ENCODE measurements around the gene ALAS2. TPM values are rescaled to one million over a fixed set of nuclear protein-coding genes. Genes with fewer than 3 reads are reported as not detected.

Gene ALAS2
- total RNA-seq, 3 donors from 2014 or later, result not detected

GRCh38 chrX:55026143-55026542 is 4.6 kb downstream of the ALAS2 start:
- Mint-ChIP-seq H3K9me3 (no peaks in the 10 kb centered on the region), H3K4me1 (ENCODE audit: low read depth) (no peaks in the 10 kb centered on the region), H3K36me3 (ENCODE audit: insufficient read depth) (peaks cover 3% of the 10 kb centered on the region), H3K27me3 (ENCODE audit: low read depth) (no peaks in the 10 kb centered on the region), H3K4me3 (no peak overlapping the region)
- no peak for ATAC-seq
- DNase-seq, result no peak

- ATAC-seq (no peak), DNase-seq (no peak)
- H3K27me3 Mint-ChIP-seq (ENCODE audit: low read depth), result no peaks in the 10 kb centered on the region
- H3K36me3 Mint-ChIP-seq (ENCODE audit: insufficient read depth), result no peaks in the 10 kb centered on the region
- H3K4me3 Mint-ChIP-seq, result no peak overlapping the region
- H3K4me1 Mint-ChIP-seq (ENCODE audit: low read depth), result no peaks in the 10 kb centered on the region
- no peaks in the 10 kb centered on the region for H3K9me3 Mint-ChIP-seq
These were observed 15.9 kb downstream of the ALAS2 start for GRCh38 chrX:55014897-55015299.

DNA sequence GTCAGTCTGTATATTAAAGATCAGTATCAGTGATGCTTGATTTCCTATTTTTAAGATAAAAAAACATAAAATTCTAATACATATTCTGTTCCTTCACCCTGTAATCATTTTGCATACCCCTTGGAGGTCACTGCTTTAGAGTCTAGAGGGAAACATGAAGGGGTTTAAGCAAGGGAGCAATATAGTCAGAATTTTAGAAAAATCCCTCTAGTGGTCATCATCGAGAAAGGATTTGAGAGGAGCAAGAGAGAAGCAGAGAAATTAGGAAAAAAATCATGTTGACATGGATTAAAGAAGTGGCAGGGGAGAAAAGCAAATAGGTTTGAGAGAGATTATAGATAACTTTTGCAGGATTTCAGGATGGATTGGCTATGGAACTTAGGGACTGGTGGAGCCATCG is 19.5 kb downstream of the ALAS2 start:
- Mint-ChIP-seq H3K27me3 (ENCODE audit: low read depth) (no peaks in the 10 kb centered on the region), H3K4me3 (no peak overlapping the region), H3K9me3 (no peaks in the 10 kb centered on the region), H3K4me1 (ENCODE audit: low read depth) (peaks cover 7% of the 10 kb centered on the region), H3K36me3 (ENCODE audit: insufficient read depth) (peaks cover 5% of the 10 kb centered on the region)
- ATAC-seq (no peak), DNase-seq (no peak)

DNA sequence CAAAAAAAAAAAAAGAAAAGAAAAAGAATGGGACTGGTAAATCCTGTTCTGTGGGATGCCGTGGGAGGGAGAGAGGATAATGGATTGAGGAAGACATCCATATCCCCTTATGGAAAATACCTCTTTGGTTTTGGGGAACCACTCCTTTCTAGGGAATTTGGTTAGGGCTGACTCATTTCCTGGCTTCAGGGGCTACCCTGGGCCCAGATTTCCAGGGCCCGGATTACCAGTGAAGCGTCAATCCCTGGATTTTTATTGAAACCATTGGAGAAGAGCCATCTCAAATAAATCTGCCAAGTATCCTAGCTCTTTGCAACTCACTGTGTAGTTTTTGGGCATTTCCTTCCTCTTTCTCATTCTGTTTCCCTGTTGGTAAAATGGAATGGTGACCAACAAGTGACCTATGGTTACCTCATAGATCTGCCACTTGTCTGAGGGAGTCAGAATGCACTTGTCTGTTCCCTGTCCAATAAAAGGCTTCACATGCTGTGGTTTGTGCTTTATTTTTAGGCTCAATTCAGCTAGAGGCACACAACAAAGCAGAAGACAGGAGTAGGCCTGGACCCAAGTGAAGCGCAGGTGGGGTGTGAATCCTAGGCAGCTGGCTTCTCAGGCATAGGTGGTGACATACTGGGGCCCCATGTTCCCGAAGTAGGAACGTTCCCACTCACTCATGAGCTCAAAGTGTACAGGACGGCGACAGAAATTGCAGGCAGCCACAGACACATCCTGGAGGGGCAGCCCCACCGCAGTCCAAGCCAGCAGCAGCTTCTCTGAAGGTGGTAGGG is 22.0 kb downstream of the ALAS2 start:
- peaks cover 7% of the 10 kb centered on the region for H3K4me1 Mint-ChIP-seq (ENCODE audit: low read depth)
- DNase-seq (no peak), ATAC-seq (peak in 1 of 2 donors; percentile 43)
- H3K4me3 Mint-ChIP-seq, result no peak overlapping the region
- no peaks in the 10 kb centered on the region for H3K9me3 Mint-ChIP-seq
- peaks cover 21% of the 10 kb centered on the region for H3K36me3 Mint-ChIP-seq (ENCODE audit: insufficient read depth)
- H3K27me3 Mint-ChIP-seq (ENCODE audit: low read depth), result no peaks in the 10 kb centered on the region

GRCh38 chrX:55007656-55008055 is 23.1 kb downstream of the ALAS2 start:
- Mint-ChIP-seq H3K4me3 (no peak overlapping the region), H3K36me3 (ENCODE audit: insufficient read depth) (peaks cover 25% of the 10 kb centered on the region), H3K9me3 (no peaks in the 10 kb centered on the region), H3K4me1 (ENCODE audit: low read depth) (peaks cover 10% of the 10 kb centered on the region), H3K27me3 (ENCODE audit: low read depth) (no peaks in the 10 kb centered on the region)
- ATAC-seq (no peak), DNase-seq (no peak)

DNA sequence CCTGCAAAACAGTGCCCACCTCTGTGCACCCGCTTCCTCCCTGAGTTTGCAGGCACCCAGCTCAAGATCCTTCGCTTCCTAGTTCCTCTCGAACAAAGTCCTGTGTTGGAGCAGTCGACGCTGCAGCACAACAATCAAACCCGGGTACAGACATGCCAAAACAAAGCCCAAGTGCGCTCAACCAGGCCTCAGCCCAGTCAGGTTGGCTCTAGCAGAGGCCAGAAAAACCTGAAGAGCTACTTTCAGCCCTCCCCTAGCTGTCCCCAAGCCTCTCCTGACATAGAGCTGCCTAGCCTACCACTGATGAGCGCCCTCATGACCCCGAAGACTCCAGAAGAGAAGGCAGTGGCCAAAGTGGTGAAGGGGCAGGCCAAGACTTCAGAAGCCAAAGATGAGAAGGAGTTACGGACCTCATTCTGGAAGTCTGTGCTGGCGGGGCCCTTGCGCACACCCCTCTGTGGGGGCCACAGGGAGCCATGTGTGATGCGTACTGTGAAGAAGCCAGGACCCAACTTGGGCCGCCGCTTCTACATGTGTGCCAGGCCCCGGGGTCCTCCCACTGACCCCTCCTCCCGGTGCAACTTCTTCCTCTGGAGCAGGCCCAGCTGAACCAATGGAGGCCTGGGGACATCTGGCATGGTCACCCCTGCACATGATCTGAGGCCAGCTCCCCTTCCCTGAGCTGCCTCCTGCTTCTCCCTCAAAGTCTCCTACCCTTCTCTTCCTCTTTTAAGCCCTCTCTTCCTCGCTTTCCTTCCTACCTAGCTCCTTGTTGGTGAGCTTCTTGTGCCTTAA is 23.8 kb downstream of the ALAS2 start:
- no peak for DNase-seq
- H3K4me3 Mint-ChIP-seq, result no peak overlapping the region
- peaks cover 11% of the 10 kb centered on the region for H3K4me1 Mint-ChIP-seq (ENCODE audit: low read depth)
- no peaks in the 10 kb centered on the region for H3K9me3 Mint-ChIP-seq
- peaks cover 30% of the 10 kb centered on the region for H3K36me3 Mint-ChIP-seq (ENCODE audit: insufficient read depth)
- H3K27me3 Mint-ChIP-seq (ENCODE audit: low read depth), result no peaks in the 10 kb centered on the region
- ATAC-seq, result no peak

DNA sequence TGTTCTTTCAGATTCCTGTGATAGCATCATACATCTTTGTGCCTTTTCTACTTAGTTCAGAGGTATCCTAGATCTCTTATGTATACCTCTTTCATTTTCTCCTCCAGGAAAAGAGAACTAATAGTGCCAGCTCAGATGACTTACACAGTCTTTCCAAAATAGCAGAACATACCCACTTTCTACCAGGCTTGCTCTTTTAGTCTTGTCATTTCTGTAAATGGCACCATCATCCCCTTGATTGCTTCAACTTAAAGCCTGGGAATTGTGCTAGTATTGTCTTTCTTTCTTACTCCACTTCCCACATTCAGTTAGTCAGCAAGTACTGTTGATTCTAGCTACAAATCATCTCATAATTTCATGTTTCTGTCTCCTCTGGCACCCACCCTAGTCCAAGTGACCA is 25.5 kb downstream of the ALAS2 start:
- ATAC-seq (no peak), DNase-seq (no peak)
- Mint-ChIP-seq H3K27me3 (ENCODE audit: low read depth) (no peaks in the 10 kb centered on the region), H3K4me3 (no peak overlapping the region), H3K9me3 (no peaks in the 10 kb centered on the region), H3K36me3 (ENCODE audit: insufficient read depth) (peaks cover 30% of the 10 kb centered on the region), H3K4me1 (ENCODE audit: low read depth) (peaks cover 21% of the 10 kb centered on the region)

GRCh38 chrX:55004231-55004630 is 26.5 kb downstream of the ALAS2 start:
- Mint-ChIP-seq H3K36me3 (ENCODE audit: insufficient read depth) (peaks cover 30% of the 10 kb centered on the region), H3K4me1 (ENCODE audit: low read depth) (peaks cover 21% of the 10 kb centered on the region), H3K9me3 (no peaks in the 10 kb centered on the region), H3K4me3 (no peak overlapping the region), H3K27me3 (ENCODE audit: low read depth) (no peaks in the 10 kb centered on the region)
- no peak for DNase-seq
- ATAC-seq, result no peak

DNA sequence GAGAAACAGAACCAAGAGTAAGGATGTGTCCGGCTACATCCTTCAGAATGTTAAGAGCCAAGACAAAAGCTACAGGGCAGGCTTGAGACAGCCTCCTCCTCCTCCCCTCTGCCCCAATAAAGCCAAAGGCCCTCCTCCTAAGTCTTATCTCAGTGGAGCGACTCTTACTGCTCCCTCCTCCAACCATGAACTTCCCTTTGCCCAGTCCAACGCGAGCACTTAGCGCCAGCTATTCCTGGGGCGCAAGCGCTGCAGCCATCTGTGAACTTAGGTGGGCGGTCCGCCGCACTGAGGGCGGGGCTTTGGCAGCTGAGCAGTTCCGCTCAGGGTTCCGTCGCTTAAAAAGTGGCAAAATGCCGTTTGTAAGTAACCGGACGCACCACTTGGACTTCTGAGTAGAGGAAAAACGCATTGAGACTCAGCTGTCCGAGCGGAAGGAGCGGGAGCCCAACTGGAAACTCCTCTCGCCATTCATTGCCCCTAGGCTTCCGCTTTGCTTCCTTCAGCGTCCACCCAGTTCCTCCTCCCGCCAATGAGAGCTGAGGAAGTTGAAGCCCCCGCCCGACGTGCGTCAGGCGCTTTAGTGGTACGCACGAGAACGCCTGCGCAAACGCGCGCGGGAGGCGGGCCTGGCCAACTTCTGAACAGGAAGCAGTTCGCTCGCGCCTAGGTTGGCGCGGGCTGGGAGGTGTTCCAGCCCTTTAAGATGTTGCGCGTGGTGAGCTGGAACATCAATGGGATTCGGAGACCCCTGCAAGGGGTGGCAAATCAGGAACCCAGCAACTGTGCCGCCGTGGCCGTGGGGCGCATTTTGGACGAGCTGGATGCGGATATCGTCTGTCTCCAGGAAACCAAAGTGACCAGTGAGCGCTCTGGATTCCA is 30.8 kb downstream of the ALAS2 start, which contains the start of gene APEX2:
Gene APEX2 (plus strand): TSS at position 647 of the 882 bp plus-strand sequence. CDS start 60 bp downstream, at position 707.
- ATAC-seq (peak; percentile 94 to 96), DNase-seq (peak; percentile 81)
- Mint-ChIP-seq H3K36me3 (ENCODE audit: insufficient read depth) (peaks cover 18% of the 10 kb centered on the region), H3K27me3 (ENCODE audit: low read depth) (no peaks in the 10 kb centered on the region), H3K9me3 (no peaks in the 10 kb centered on the region), H3K4me1 (ENCODE audit: low read depth) (peaks cover 14% of the 10 kb centered on the region), H3K4me3 (peak within 1 kb of the TSS; percentile 95)

GRCh38 chrX:54995621-54996020 is 35.2 kb downstream of the ALAS2 start:
- DNase-seq (no peak), ATAC-seq (no peak)
- Mint-ChIP-seq H3K4me3 (no peak overlapping the region), H3K4me1 (ENCODE audit: low read depth) (no peaks in the 10 kb centered on the region), H3K27me3 (ENCODE audit: low read depth) (no peaks in the 10 kb centered on the region), H3K9me3 (no peaks in the 10 kb centered on the region), H3K36me3 (ENCODE audit: insufficient read depth) (no peaks in the 10 kb centered on the region)

DNA sequence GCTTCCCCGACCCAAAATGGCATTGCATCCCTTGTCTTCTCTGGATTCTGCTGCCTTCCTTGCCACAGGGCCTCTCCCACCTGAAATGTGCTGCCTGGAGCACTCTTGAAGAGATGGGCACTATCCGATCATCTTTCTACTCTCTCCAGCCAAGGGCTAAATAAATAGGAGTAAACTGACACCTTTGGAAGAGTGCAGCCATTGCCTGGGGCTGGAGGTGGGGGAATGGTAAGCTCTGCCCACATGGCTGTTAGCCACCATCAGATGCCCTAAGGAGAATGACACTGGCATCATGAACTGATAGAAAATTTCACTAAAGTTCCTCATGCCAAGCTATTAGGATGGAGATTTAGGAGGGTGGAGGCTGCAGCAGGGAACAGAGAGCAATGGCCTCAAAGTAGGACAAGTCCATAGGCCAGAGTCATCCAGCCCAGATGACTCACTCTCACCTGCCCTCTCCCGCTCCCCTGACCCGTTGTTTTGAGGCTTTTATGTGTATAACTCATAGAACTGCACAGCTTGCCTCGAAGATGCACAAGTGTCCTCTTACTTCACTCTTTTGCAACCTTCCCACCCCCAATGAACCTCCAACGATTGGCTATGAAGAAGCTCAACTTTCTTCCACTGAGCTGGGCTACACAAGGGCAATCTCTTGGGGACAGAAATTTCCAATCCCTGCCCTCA is 36.0 kb downstream of the ALAS2 start:
- no peaks in the 10 kb centered on the region for H3K36me3 Mint-ChIP-seq (ENCODE audit: insufficient read depth)
- no peaks in the 10 kb centered on the region for H3K9me3 Mint-ChIP-seq
- ATAC-seq (no peak), DNase-seq (no peak)
- no peaks in the 10 kb centered on the region for H3K4me1 Mint-ChIP-seq (ENCODE audit: low read depth)
- H3K27me3 Mint-ChIP-seq (ENCODE audit: low read depth), result no peaks in the 10 kb centered on the region
- H3K4me3 Mint-ChIP-seq, result no peak overlapping the region

DNA sequence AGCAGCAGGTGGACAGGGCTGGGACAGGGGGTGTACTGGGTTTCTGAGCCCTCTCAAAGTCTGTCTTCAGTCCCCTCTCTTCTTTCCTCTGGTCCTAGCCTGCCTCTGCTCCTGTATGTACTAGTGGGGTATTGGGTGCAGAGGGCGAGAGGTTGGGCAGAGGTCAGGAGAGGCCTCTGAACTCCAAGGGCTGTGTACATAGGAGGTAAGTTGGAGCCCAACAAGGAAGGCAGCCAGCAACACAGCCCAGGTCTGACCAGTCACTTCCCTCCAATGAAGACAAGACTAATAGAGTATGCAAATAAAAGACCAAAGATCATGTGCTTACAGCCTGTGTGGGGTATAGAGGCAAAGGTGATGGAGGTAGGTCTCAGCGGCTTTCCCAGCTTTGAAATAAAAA is 36.7 kb downstream of the ALAS2 start, which contains the start of gene PFKFB1:
Gene PFKFB1 (minus strand): TSS at position 90 of the 400 bp plus-strand sequence. CDS start 181 bp downstream, outside the sequence.
- H3K4me3 Mint-ChIP-seq, result no peak within 1 kb of the TSS
- no peaks in the 10 kb centered on the region for H3K36me3 Mint-ChIP-seq (ENCODE audit: insufficient read depth)
- ATAC-seq (no peak), DNase-seq (no peak)
- H3K4me1 Mint-ChIP-seq (ENCODE audit: low read depth), result no peaks in the 10 kb centered on the region
- no peaks in the 10 kb centered on the region for H3K27me3 Mint-ChIP-seq (ENCODE audit: low read depth)
- H3K9me3 Mint-ChIP-seq, result no peaks in the 10 kb centered on the region

- Mint-ChIP-seq H3K27me3 (ENCODE audit: low read depth) (no peaks in the 10 kb centered on the region), H3K4me1 (ENCODE audit: low read depth) (no peaks in the 10 kb centered on the region), H3K4me3 (no peak overlapping the region)
These were observed 37.7 kb downstream of the ALAS2 start for GRCh38 chrX:54992911-54993622.

More at GRCh38 chrX:54992911-54993622, 37.7 kb downstream of the ALAS2 start:
- ATAC-seq, result no peak
- no peak for DNase-seq
- Mint-ChIP-seq H3K9me3 (no peaks in the 10 kb centered on the region), H3K36me3 (ENCODE audit: insufficient read depth) (no peaks in the 10 kb centered on the region)
